ENCODE results near the gene SMG5.

Gene SMG5

DNA sequence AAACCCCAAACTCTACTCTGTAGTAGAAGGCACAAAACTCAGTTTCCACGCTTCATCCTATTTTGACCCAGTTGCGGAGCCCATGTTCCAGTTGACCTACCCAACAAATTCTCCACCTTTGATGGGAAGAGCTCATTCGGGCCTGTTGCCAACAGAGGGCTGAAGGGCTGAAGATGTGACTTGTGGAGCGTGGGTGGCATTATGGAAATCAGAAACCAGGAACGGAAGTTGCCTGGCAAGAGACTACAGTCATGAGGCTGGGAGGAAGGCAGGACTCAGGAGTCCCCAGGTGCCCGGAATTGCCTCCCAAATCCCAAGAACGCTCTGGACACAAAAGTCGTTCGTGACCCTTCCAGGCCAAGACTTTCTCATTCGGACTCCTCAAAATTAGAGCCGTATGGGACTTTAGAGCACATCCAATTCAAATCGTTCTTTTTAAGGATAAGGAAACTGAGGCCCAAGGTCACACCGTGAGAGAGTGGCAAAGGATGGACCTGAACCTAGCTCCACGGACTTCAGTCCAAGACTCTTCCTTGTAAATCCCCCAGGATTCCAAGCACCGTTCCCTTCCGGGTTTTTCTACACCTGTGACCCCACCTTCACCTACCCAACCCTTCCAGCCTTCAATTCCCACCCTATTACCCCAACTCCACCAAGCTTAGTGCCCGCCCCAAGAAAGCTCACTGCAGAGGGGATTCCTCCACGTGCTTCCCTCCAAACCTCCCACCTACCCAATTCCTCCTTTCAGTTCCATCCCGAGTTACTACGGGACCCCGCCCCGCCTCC is 739 bp downstream of the SMG5 start:
- DNase-seq, result no peak

- peak; percentile 48 for DNase-seq
Observed at GRCh38 chr1:156281281-156281680, 1.3 kb downstream of the SMG5 start.

DNA sequence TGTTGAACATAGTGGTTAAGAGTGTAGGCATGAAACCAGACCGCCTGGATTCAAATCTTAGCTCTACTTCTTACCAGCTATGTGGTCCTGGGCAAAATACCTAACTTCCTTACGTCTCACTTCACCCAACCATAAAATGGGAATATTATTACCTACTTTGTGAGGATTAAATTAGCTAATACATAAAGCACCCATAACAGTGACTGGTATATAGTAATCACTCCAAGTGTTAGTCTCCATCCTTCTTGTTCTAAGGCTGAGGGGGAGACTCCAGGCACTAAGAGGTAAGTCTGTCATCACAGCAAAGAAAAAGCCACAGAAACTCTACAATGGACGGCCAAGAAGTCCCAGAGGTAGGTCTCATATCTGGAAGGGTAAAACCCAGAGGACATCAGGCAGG is 2.8 kb downstream of the SMG5 start:
- no peak for DNase-seq

GRCh38 chr1:156276966-156277381 is 5.7 kb downstream of the SMG5 start:
- DNase-seq, result no peak

- no peak for DNase-seq
Observed at GRCh38 chr1:156276532-156276931, 6.1 kb downstream of the SMG5 start.

DNA sequence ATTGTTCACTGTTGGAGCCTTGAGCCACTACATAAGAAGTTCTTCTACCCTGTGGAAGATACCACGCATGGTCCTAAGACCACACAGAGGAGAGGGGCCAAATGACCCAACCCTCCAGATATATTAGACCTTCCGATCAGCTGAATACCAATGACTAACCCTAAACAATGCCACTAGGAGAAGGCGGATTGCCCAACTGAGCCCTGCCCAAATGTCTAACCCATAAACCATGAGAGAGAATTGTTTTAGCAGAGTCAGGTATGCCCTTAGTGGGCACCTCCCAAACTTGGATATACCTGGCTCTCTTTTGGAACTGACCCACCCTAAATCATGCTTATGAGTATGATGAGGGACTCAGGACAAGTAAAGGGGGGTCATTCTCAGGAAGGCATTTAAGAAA is 12.3 kb downstream of the SMG5 start:
- DNase-seq, result no peak

GRCh38 chr1:156268336-156268735 is 14.3 kb downstream of the SMG5 start:
- no peak for DNase-seq

- DNase-seq, result no peak
Observed at GRCh38 chr1:156266051-156266450, 16.6 kb downstream of the SMG5 start.

DNA sequence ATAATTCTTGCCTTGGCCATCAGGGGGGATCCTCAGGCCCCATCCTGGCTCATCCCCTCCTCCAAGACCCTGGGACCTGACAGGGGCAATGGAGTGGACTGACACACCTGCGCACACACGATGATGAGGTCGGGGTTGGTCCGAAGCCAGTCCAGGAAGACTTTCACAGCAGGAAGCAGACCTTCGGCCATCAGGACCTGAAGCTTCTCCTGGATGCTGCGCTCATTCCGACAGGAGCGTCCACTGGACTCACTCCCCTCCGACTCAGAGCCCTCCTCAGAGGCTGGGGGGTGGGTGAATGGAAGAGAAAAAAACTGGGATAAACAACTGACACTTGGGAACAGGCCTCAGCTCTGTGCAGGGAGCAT is 19.4 kb downstream of the SMG5 start:
- DNase-seq, result no peak

DNA sequence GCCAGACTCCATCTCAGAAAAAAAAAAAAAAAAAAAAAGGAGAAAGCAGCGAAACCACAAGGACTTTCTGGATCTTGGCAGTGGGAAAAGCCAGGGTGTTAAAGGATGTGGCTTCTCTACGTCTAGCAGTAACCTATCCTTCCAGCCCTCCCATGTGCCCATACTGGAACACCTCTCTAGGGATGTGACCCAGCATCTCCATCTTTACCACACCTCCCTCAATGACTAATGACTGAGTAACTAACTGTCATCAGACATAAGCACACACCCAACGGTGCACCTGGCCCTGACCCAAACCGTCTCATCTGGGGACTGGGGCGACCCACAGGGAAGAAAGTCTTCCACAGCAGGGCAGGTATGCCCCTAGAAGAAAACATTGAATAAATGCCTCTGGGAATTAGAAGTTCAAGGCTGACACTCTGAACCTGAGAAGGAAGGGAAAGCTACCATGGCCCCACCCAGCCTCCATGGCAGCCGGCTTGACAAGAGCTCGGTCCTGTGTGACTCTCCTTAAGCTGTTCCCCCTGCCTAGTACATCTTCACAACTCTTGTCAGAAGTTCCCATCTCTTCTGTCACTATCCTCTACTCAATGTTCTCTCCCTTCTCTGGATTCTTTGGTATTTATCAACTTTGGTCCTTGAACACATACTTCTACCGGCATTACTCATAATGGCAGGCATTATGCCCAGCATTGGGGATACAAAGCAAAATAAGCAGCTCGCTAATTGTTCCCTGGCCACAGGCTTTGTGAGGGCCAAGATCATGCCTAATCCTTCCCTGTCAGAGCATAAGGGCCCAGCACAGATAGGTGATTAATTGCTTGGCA is 20.0 kb downstream of the SMG5 start:
- peak; percentile 78 for DNase-seq

DNA sequence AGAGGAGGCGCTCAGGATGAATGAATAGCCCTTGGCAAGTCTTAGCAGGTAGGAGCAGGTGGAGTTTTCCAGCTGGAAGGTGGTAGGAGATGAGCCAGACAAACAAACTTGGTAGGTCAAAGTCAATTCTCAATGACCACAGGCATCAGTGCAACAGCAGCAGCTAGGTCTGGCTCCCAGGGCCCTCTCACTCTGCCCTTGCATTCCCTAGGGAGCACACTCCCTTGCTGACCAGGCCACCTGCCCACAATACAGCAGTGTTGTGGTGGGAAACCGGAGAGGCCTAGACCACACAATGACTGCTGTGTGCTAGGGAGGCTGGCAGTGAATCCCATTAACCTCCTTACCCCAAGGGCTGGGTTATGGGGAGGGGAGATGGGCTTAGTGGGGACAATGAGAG is 21.7 kb downstream of the SMG5 start:
- no peak for DNase-seq

DNA sequence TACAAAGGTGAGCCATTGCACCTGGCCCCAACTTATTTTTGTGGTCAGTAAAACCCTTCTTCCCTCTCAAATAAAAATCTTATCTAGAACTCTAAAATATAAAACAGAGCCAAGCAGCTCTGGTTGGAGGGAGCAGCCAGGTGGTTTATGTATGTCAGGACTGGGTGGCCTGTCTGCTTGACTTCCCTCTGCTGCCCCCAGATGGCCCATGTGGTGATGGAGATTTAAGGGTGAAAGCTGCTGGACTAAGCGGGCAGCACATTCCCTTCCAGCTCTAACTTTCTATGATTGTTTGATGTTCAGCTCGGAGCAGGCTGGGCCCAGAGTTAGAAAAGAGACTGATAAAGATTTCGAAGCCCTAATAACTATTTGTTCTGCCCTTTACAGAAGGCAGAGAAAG is 22.8 kb downstream of the SMG5 start:
- no peak for DNase-seq

DNA sequence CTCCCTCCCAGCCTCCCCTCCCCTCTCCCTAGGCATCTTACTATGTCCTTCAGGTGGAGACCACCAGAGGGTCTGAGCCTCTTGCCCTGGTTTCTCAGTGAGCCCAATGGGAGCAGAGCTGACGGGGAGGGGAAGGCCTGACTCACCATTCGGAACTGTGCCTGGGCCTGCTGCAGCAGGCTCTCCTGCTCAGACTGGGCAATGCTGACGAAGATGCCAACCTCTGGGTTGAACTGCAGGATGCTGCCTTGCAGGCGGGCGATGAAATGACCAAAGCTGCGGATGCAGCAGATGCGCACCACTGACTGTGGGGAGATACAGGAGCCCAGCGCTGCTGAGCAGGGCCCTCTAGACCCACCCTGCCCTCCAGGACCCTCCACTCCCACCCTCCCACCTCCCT is 23.8 kb downstream of the SMG5 start:
- no peak for DNase-seq

GRCh38 chr1:156257711-156258110 is 24.9 kb downstream of the SMG5 start:
- DNase-seq, result no peak

DNA sequence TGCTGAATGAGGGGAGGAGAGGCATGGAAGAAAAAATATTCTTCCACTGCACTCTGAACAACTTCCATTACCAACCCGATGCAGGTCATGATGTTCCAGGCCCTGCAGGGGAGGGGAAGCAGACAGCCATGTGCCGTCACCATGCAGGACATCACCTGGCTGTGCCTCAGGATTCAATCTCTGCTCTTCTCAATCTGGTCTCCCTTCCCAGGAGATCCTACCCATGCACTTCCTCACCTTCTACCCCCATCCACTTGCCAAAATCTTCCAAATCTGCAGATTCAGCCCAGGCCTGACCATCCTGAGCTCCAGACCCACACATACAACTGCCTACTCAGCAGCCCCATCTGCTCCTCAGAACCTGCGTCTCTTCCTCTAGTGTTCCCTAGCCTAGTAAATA is 29.0 kb downstream of the SMG5 start:
- DNase-seq, result no peak

DNA sequence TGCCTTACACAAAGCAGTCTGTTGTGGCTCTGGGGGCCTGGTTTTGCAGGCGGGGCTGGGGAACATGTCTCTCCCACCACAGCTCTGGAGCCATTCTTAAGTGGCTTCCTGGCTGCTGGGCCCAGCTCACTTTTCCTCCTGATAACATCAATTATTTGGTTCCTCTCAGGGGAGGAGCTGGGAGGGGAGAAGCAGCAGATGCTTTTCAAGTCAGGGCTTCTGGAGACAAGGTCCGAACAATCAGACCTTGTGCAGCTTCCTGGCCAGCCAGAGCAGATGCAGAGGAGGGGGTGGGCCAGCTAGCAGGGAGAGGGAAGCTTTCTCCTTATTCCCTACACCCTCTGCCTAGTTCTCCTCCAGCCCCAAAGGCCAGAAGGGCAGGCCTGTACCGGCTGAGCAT is 31.1 kb downstream of the SMG5 start:
- no peak for DNase-seq

- DNase-seq, result no peak
Observed at GRCh38 chr1:156249593-156249992, 33.0 kb downstream of the SMG5 start.

DNA sequence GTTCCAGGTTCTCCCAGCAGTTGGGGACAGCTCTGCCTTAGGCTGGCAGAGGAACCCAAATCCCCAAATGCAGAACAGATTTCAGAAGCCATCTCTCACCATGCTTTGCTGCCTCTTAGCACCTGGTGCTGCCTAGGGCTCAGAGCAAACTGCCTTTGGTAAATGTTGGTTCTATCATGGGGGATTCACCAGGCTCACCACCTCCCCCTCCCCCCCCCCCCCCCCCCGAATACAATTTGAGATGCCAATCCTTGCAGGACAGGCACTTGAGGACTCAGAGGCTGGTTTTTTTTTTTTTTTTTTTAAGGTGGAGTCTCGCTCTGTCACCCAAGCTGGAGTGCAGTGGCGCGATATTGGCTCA is 34.3 kb downstream of the SMG5 start:
- no peak for DNase-seq

DNA sequence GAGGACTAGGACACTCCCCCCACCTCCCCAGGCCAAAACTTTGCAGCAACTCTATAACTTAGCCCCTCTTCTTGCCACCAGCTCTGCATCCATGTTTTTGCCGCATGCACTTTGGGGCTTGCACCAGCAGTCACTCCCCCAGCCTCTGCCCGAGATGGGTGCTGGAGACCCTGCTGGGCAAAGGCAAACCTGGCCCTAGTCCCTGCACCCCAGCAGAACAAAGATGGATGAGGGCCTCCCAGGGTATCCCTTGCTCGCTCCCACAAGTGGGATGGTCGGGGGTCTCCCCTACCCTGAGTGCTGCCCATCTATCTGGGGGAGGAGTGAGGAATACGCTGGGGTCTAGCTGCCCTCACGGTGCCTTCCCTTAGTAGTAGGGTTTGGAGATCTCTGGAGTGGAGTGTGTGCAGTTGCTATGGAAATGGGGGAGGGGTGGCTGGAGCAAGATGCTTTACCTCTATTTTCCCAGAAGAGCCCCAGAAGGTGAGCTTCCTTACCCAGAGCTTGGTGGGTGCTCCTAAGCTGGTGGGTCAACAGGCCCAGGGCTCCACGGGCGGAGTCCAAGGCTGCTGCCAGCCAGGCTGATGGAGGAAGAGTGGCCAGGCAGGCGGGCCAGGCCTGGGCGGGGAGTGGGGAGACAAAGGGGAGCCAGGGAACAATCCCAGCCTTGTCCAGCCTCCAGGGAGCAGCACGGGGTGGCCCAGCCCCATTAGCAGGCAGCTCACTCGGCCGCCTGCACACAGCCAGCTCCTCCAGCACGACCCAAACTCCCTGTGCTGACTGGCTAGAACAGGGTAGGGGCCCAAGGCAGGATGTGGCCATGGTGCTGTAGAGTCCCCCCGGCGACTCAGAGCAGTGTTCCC is 34.9 kb downstream of the SMG5 start, which contains the start of gene PAQR6:
PAQR6 (minus strand) TSS at position 597 of the 863 bp plus-strand sequence. CDS start 1,325 bp downstream, outside the sequence.
- DNase-seq, result no peak

- DNase-seq, result no peak
Observed at GRCh38 chr1:156246781-156247459, 35.7 kb downstream of the SMG5 start.

- DNase-seq, result no peak
Observed at GRCh38 chr1:156246241-156246780, 36.3 kb downstream of the SMG5 start.

GRCh38 chr1:156245451-156246232 is 37.0 kb downstream of the SMG5 start:
- peak; percentile 18 for DNase-seq

Data from fibroblast of skin of right quadriceps (primary cell).